ENCODE measurements around the gene TMC8.

TMC8 gene

GRCh38 chr17:78179372-78179771, 48.8 kb downstream of the TMC8 start:
- in situ Hi-C loops (cut with MboI; ENCODE audit: low sequenced_read_pairs, unreplicated experiment) = no loop called here
- TF ChIP-seq CTCF (IDR thresholded peaks at IDR 0.05; ENCODE audit: borderline replicate concordance, control extremely low read depth, extremely low read depth, insufficient read depth, missing control alignments) = no peak
- DNase-seq (ENCODE audit: low spot score) = no peak

DNA sequence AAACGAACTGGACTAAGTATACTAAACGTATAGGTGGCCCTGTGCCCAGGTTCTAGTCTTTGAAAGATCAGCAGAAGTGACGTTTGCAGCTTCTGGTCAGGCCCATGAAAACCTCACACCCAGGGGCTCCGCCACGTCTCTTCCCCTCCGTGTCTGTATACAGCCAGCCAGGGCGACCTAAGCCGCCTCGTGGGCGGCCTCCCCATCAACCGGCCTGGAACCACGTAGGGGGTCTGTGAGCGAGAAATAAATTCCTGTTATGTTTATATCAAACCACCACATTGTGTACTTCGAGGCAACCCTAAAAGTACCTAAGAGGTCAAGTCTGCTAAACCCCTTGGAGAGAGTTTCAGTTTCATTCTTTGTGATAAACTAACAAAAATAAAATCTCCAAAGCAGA, 49.5 kb downstream of the TMC8 start:
- in situ Hi-C loops (cut with MboI; ENCODE audit: low sequenced_read_pairs, unreplicated experiment) = no loop called here
- no peak for DNase-seq (ENCODE audit: low spot score)
- TF ChIP-seq CTCF (IDR thresholded peaks at IDR 0.05; ENCODE audit: borderline replicate concordance, control extremely low read depth, extremely low read depth, insufficient read depth, missing control alignments) = no peak

- in situ Hi-C loops (cut with MboI; ENCODE audit: low sequenced_read_pairs, unreplicated experiment) = no loop called here
- TF ChIP-seq CTCF (IDR thresholded peaks at IDR 0.05; ENCODE audit: borderline replicate concordance, control extremely low read depth, extremely low read depth, insufficient read depth, missing control alignments) = no peak
These were observed 49.9 kb downstream of the TMC8 start for GRCh38 chr17:78180508-78180907.

DNA sequence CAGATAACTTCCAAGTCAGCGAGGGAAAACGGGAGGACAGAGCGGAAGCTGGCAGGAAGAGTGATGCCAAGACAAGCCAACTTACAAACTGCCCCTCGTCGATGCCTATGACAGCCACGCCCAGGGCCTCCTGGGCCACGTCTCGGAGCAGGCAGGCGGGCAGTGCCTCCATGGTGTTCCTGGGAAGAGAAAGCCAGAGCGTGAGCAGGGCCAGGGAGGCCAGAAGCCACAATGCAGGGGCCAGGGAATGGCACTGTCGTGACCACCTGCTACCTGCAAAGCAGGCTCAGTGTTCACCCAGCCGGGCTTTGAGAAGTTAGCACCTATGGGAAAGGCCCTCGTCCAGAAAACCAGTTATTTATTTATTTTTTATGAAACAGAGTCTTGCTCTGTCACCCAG, 51.9 kb downstream of the TMC8 start:
- in situ Hi-C loops (cut with MboI; ENCODE audit: low sequenced_read_pairs, unreplicated experiment) = no loop called here
- DNase-seq (ENCODE audit: low spot score) = no peak
- TF ChIP-seq CTCF (IDR thresholded peaks at IDR 0.05; ENCODE audit: borderline replicate concordance, control extremely low read depth, extremely low read depth, insufficient read depth, missing control alignments) = no peak

More at GRCh38 chr17:78180508-78180907, 49.9 kb downstream of the TMC8 start:
- no peak for DNase-seq (ENCODE audit: low spot score)

DNA sequence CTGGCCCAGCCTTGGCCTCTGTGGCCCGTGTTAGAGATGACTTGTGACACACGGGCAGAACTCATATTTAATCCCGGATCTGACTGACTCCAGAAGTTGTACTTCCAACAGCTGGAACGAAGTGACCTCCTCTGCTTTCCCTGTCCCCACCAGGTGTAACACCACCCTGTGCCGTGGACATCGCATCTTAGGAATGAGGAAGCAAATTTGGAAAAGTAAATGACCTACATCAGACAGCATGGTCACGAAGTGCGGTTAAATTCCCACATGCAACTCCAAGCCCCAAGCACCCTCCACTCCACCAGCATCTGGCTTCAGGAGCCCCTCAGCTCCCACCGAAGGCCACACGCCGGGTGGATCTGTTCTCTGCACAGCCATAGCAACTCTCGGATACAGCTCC, 53.3 kb downstream of the TMC8 start:
- in situ Hi-C loops (cut with MboI; ENCODE audit: low sequenced_read_pairs, unreplicated experiment) = no loop called here
- no peak for DNase-seq (ENCODE audit: low spot score)
- TF ChIP-seq CTCF (IDR thresholded peaks at IDR 0.05; ENCODE audit: borderline replicate concordance, control extremely low read depth, extremely low read depth, insufficient read depth, missing control alignments) = no peak

GRCh38 chr17:78184351-78184750, 53.8 kb downstream of the TMC8 start:
- TF ChIP-seq CTCF (IDR thresholded peaks at IDR 0.05; ENCODE audit: borderline replicate concordance, control extremely low read depth, extremely low read depth, insufficient read depth, missing control alignments) = no peak
- DNase-seq (ENCODE audit: low spot score) = no peak
- in situ Hi-C loops (cut with MboI; ENCODE audit: low sequenced_read_pairs, unreplicated experiment) = no loop called here

DNA sequence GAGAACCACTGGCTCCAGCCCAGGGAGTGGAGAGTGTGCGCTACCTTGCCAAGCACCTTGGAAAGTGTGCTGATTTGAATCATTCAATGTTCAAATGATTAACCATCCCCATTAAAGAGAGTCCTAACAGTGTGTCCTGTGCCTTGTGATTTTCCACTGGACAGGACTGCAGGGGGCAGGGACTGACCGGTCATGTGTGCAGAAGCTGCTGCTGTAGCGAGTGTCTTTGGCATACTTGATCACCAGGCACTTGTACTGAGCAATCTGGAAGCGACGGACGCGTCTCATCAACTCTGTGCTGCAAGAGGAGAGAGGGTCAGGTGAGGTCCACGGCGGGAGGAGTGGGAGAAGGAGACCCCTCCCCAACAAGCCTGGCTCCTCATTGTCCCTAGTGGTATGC, 54.3 kb downstream of the TMC8 start:
- in situ Hi-C loops (cut with MboI; ENCODE audit: low sequenced_read_pairs, unreplicated experiment) = no loop called here
- DNase-seq (ENCODE audit: low spot score) = no peak
- no peak for TF ChIP-seq CTCF (IDR thresholded peaks at IDR 0.05; ENCODE audit: borderline replicate concordance, control extremely low read depth, extremely low read depth, insufficient read depth, missing control alignments)

All from GM13976 (cell line).